Embryonic facial prominence (tissue), 1 donor: ENCODE data around the gene HUWE1.
"Not testable (repeated sequence)": the region's sequence is repeated elsewhere in the genome, so short reads cannot be mapped to it uniquely, and the experiment has no call there.

ENCODE experiments used
- DNase-seq: peaks from one replicate; pipeline ENCODE4 v3.0.0-alpha.2; 2016; ENCODE audit errors: extremely low spot score

HUWE1 gene

GRCh38 chrX:53686151-53686885 is at the start of gene HUWE1:
HUWE1 (minus strand) TSS chrX:53686719; CDS start chrX:53654107, 32,612 bp downstream.
- no peak for DNase-seq

GRCh38 chrX:53732797-53733196 is 46.3 kb upstream of the HUWE1 start:
- no peak for DNase-seq

GRCh38 chrX:53729751-53730150 is 43.2 kb upstream of the HUWE1 start:
- DNase-seq: no peak

GRCh38 chrX:53728506-53728905 is 42.0 kb upstream of the HUWE1 start:
- DNase-seq: no peak

GRCh38 chrX:53724872-53725271 is 38.4 kb upstream of the HUWE1 start:
- DNase-seq: no peak

GRCh38 chrX:53723381-53723780 is 36.9 kb upstream of the HUWE1 start:
- DNase-seq: no peak

- DNase-seq: not testable (repeated sequence)
Measured at GRCh38 chrX:53721610-53722009, 35.1 kb upstream of the HUWE1 start.

- DNase-seq: not testable (repeated sequence)
Measured at GRCh38 chrX:53719666-53720065, 33.1 kb upstream of the HUWE1 start.

GRCh38 chrX:53718073-53718472 is 31.6 kb upstream of the HUWE1 start:
- DNase-seq: no peak

- no peak for DNase-seq
Measured at GRCh38 chrX:53717205-53717604, 30.7 kb upstream of the HUWE1 start.

- DNase-seq: no peak
Measured at GRCh38 chrX:53716328-53717088, 30.0 kb upstream of the HUWE1 start.

GRCh38 chrX:53715346-53715924 is 28.9 kb upstream of the HUWE1 start:
- DNase-seq: no peak

GRCh38 chrX:53714580-53715345 is 28.2 kb upstream of the HUWE1 start:
- DNase-seq: no peak

GRCh38 chrX:53713987-53714579 is 27.6 kb upstream of the HUWE1 start:
- no peak for DNase-seq

- no peak for DNase-seq
Measured at GRCh38 chrX:53711436-53711835, 24.9 kb upstream of the HUWE1 start.

GRCh38 chrX:53704854-53705253 is 18.3 kb upstream of the HUWE1 start:
- DNase-seq: no peak

GRCh38 chrX:53704294-53704693 is 17.8 kb upstream of the HUWE1 start:
- DNase-seq: no peak

- no peak for DNase-seq
Measured at GRCh38 chrX:53695946-53696549, 9.5 kb upstream of the HUWE1 start.

GRCh38 chrX:53694642-53695041 is 8.1 kb upstream of the HUWE1 start:
- no peak for DNase-seq

GRCh38 chrX:53688300-53688699 is 1.8 kb upstream of the HUWE1 start:
- no peak for DNase-seq

- no peak for DNase-seq
Measured at GRCh38 chrX:53685711-53686110, 808 bp downstream of the HUWE1 start.
